ENCODE data around the gene RBM6.

DNA sequence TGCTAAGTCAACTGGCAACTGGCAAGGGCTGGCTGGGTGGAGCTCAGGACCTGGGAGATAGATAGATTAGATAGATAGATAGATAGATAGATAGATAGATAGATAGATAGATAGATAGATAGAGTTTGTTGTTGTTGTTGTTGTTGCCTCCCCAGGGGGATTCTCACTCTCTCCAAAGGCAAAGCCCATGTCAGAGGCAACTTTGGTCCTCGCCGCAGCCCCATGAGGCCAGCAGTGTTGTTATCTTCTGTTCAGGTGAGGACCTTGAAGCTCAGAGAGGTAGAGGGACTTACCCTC is 28.9 kb upstream of the RBM6 start:
- TF ChIP-seq, protein P1, sequence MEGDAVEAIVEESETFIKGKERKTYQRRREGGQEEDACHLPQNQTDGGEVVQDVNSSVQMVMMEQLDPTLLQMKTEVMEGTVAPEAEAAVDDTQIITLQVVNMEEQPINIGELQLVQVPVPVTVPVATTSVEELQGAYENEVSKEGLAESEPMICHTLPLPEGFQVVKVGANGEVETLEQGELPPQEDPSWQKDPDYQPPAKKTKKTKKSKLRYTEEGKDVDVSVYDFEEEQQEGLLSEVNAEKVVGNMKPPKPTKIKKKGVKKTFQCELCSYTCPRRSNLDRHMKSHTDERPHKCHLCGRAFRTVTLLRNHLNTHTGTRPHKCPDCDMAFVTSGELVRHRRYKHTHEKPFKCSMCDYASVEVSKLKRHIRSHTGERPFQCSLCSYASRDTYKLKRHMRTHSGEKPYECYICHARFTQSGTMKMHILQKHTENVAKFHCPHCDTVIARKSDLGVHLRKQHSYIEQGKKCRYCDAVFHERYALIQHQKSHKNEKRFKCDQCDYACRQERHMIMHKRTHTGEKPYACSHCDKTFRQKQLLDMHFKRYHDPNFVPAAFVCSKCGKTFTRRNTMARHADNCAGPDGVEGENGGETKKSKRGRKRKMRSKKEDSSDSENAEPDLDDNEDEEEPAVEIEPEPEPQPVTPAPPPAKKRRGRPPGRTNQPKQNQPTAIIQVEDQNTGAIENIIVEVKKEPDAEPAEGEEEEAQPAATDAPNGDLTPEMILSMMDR (IDR thresholded peaks at IDR 0.05): no peak
- TF ChIP-seq POLR2A (IDR thresholded peaks at IDR 0.05): no peak

Data from tibial nerve (tissue), 3 donors.